Measurements from ENCODE around the gene GGA3. TPM values are rescaled to one million over a fixed set of nuclear protein-coding genes. Genes with fewer than 3 reads are reported as not detected.
"Not testable (repeated sequence)": the region's sequence is repeated elsewhere in the genome, so short reads cannot be mapped to it uniquely, and the experiment has no call there.

The GGA3 gene, protein sequence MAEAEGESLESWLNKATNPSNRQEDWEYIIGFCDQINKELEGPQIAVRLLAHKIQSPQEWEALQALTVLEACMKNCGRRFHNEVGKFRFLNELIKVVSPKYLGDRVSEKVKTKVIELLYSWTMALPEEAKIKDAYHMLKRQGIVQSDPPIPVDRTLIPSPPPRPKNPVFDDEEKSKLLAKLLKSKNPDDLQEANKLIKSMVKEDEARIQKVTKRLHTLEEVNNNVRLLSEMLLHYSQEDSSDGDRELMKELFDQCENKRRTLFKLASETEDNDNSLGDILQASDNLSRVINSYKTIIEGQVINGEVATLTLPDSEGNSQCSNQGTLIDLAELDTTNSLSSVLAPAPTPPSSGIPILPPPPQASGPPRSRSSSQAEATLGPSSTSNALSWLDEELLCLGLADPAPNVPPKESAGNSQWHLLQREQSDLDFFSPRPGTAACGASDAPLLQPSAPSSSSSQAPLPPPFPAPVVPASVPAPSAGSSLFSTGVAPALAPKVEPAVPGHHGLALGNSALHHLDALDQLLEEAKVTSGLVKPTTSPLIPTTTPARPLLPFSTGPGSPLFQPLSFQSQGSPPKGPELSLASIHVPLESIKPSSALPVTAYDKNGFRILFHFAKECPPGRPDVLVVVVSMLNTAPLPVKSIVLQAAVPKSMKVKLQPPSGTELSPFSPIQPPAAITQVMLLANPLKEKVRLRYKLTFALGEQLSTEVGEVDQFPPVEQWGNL
- total RNA-seq, result 24.2 TPM
- long read RNA-seq, full-length matches to known transcripts, result 7 of 35 reads
- long read RNA-seq, partial matches to known transcripts, result 16 of 35 reads
- long read RNA-seq, other reads (novel, unspliced or antisense), result 12 of 35 reads

DNA sequence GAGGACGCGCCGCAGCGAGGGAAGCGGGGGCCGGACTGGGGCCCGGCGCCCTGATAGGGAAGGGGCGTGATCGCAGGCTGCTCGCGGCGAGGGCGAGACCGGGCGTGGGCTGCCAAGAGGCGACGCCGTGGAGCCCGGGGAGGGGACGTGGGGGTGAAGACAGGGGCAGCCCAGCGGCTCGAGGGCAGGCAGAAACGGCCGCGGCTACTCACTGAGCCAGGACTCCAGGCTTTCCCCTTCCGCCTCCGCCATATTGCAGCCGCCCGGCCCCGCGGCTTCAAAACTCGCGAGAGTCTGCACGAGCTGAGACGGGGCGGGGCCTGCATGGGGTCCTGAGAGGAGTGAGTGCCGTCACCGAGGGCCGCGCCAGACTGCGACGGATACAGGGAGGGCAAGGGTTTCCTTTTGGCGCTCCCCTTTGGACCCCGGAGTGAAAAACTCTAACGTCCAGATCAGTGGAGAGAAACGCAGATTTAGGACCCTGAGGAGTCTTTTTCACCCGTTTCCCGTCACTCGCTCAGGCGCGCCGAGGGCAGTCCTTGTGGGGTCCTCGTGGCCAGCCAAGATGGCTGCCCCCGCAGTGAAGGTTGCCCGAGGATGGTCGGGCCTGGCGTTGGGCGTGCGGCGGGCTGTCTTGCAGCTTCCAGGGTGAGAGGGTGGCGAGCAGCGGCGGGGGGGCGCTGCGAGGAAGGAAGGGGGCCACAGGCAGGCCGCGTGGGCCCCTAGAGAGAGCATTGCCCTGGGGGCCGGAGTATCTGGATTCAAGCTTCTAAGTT is at the start of gene GGA3, which contains the start of gene MRPS7:
Gene GGA3, minus strand, starts transcription at position 271 of the 776 bp plus-strand sequence. Its CDS starts 19 bp downstream, at position 252.
Gene MRPS7, plus strand, starts transcription at position 544 of the 776 bp plus-strand sequence. Its CDS starts 22 bp downstream, at position 566.
- intact Hi-C loops (cut with DNase I), result no loop called here
- DNase-seq (ENCODE audit: low spot score), result peak; percentile 98

DNA sequence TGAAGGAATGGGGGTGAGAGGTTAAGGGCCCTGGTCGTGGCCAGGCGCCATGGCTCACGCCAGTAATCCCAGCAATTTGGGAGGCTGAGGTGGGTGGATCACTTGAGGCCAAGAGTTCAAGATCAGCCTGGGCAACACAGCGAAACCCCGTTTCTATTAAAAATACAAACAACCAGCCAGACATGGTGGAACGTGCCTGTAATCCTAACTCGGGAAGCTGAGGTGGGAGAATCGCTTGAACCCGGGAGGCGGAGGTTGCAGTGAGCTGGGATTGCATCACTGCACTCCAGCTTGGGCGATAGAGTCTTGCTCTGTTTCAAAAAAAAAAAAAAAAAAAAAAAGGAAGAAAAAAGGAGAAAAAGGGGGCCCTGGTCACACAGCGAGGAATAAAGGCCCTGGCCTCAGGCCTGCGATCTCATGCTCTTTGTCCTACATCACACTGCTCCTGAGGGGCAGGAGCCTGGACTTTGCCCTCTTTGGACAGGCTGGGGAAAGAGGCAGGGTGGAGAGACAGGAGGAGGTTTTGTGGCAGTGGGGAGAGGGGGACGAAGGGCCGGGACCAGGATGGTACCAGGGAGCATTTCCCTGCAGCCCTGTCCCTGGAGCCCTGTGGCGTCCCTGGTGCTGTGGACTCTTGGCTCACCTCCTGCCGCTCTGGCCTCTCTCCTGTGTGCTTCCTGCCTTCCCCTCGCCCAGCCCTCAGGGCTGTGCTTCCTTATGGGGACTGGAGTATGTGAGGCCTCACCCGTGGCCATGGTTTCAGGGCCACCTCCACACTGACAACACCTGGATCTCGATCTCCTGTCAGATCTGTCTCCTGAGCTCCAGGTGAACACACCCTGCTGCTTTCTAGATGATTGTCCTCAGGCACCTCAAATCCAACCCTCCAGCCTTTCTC is 47.6 kb upstream of the GGA3 start:
- intact Hi-C loops (cut with DNase I), result no loop called here
- DNase-seq (ENCODE audit: low spot score), result no peak

DNA sequence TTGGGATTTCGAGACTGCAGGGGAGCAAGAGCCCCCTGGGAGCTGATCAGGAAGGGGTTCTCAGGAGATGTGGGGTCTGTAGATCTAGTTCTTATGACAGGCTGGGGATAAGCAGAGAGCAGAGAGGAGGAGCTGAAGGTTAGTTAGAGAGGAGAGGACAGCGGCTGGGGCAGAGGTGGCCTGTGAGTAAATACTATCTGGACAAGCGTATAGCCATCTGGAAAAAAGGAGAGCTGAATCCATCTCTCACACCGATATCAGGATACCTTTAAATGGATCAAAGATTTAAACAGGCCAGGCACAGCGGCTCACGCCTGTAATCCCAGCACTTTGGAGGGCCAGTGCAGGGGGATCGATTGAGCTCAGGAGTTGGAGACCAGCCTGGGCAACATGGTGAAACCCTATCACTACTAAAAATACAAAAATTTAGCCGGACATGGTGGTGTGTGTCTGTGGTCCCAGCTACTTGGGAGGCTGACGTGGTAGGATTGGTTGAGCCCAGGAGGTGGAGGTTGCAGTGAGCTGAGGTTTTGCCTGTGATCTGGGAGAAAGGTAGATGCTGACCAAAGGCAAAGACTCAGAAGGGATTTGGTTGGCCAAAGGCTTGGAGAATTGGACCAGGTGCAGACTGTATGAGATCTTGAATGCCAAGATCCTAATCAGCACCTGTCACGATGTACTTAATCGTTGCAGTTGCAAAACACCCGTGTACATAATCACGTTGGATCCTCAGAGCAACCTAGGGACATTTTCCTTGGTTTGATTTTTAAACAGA is 46.7 kb upstream of the GGA3 start:
- DNase-seq (ENCODE audit: low spot score), result no peak
- intact Hi-C loops (cut with DNase I), result no loop called here

DNA sequence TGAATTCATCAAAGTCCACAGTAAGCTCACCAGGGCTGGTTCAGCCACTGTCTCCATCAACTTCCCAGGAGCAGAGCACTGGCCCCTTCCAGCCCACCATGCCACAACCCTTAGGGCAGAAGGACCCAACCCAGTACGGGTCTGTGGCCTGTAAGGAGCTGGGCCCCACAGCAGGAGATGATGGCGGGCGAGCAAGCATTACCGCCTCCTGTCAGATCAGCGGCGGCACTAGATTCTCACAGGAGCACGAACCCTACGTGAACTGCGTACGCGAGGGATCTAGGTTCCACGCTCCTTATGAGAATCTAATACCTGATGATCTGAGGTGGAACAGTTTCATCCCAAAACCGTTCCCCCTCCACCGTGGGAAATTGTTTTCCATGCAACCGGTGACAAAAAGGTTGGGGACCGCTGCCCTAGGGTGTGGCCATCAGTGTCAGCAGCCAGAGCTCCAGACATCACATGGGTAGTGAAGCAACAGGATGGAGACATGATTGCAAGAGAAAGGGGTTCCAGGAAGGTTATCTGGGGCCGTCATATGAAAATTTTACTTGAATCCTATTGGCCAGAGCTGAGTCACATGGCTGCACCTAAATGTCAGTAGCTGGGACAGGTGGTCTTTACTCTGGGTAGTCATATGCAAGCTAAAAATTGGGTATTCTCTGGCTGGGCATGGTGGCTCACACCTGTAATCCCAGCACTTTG is 40.2 kb upstream of the GGA3 start:
- DNase-seq (ENCODE audit: low spot score), result no peak
- intact Hi-C loops (cut with DNase I), result no loop called here

DNA sequence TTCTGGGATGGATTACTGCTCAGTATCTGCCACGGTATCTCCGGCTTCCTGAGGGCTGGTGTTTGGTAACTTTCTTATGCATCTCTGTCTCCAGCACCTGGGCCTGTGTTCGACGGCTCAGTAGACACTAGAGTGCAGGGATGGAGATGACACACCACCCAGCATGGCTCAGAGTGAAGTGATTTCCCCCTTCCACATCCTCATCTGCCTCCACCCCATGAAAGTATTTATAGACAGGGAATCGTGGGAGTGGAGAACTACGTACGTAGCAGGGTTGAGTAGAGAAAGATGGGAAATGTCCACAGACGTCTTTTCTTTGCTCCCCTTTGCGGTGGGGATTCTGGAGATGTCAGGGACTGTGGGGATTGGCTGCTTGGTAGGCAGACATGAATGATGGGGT is 39.6 kb upstream of the GGA3 start:
- DNase-seq (ENCODE audit: low spot score), result no peak
- intact Hi-C loops (cut with DNase I), result no loop called here

DNA sequence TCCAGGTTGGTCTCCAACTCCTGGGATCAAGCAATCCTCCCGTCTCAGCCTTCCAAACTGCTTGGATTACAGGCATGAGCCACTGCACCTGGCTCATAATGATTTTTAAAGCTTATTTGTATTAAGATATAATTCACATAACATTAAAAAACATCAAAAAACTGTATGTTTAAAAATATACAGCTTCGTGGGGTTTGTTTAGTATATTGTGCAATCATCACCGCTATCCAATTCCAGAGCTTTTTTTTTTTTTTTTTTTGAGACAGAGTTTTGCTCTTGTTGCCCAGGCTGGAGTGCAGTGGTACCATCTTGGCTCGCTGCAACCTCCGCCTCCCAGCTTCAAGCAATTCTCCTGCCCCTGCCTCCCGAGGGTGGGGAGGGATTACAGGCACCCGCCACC is 38.9 kb upstream of the GGA3 start:
- intact Hi-C loops (cut with DNase I), result no loop called here
- no peak for DNase-seq (ENCODE audit: low spot score)

DNA sequence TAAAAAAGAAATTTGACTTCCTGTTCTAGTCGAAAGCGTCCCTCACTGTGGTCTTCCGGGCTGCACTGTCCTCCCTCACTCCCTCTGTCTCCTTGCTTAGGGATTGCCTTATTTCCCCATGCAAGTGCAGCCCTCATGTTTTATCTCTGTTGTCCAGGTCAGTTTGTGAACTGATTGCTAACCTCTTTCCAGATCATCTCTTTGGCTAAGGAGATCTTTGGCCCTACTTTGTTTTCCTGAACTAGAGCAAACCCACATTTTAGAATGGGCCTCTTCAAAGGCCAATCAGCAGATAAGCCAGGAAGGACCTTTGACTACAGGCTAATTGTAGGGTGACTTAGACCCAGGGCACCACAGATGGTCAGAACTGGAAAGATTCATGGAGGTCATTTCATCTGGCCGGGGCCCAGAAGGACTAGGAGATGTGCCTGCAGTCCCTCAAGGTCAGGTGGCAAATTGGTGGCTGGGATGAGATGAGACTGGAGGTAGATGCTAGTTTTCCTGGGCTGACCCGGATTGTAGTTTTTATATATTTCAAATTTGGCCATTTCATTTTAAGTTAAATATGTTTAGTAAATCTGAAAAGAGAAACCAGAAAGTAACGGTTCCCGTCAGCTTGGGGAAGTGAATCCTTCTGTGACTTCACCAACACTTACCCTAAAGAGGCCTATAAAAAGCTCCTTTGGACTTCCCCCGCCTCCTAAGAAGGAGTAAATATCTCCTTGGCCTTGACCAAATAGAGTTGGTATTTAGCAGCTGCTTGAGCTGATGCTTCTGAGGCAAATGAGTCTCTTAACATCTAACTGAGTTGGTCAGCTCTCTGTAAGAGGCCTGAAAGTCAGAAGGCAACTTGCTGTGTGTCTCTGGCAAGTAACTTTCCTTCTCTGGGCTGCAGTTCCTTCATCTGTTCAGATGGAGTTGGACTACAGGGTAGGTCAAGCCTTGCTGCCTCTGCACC is 34.1 kb upstream of the GGA3 start:
- intact Hi-C loops (cut with DNase I), result loop anchor here (2.0 kb wide), 1 partner anchor 25 kb away; no protein-coding TSS in a partner anchor
- no peak for DNase-seq (ENCODE audit: low spot score)

DNA sequence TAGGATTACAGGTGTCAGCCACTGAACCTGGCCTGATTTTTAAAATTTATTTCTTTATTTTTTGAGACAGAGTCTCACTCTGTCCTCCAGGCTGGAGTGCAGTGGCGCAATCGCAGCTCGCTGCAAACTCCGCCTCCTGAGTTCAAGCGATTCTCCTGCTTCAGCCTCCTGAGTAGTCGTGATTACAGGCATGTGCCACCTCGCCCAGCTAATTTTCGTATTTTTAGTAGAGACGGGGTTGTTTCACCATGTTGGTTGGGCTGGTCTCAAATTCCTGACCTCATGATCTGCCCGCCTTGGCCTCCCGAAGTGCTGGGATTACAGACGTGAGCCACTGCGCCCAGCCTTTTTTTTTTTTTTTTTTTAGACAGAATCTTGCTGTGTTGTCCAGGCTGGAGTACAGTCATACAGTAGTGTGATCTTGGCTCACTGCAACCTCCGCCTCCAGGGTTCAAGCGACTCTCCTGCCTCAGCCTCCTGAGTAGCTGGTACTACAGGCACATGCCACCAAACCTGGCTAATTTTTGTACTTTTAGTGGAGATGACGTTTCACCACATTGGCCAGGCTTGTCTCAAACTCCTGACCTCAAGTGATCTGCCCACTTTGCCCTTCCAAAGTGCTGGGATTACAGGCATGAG is 31.5 kb upstream of the GGA3 start:
- intact Hi-C loops (cut with DNase I); DNase-seq (ENCODE audit: low spot score): not testable (repeated sequence)

DNA sequence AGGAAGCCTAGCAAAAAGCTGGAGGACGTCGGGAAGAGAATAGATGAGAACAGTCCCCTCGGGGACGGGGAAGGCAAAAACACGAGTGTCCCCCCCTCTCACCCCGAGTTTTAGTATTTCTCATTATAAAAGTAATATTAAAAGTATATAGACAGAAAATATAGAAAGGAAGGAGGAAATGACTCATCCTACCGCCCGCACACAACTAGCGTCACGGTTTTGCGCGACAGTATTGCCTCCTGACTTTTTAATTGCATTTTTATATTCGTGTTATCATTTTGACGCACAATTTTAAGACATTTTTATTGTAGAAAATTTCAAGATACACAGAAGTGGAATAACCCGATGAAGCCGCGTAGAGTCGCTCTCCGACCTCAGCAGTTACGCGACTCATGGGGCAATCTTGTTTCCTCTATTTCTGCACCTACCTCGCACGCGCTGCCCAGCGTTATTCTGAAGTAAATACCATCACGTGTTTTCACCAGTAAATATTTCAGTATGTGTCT is 28.5 kb upstream of the GGA3 start:
- intact Hi-C loops (cut with DNase I), result no loop called here
- no peak for DNase-seq (ENCODE audit: low spot score)

DNA sequence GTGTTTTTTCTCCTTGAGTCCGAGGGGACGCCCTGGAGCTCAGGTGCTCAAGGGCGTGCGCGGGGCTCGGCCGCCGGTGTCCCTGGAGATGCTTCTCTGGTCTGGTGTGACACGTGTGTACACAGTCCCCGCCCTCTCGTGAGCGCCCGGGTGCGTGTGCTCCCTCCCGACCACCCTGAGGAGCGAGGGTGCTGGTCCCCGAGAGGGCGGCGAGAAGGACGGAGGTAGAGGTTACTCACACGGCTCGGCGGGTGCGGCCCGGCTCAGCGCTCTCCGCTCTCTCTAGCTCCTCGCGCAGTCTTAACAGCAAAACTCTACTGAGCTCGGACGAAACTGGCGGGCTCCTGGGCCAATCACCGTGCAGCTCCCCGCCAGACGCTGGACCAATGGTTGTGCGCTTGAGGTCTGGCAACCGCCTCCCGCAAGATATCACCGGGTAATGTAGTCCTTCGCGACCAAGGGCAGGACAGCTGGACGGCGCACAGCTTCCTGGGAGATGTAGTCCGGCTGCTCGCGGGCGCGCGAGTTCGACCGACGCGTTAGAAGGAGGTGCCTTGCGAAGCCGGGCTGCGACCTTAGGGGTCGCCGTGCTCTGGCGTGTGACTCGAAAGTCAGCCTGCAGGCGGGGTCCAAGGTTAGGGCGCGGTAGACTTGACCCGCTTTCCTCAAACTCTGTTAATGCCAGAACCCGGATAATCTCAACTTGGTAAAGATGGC is 27.9 kb upstream of the GGA3 start, which contains the start of gene SLC25A19:
Gene SLC25A19, minus strand, starts transcription at position 319 of the 717 bp plus-strand sequence. CDS start 2,669 bp downstream, outside the sequence.
- DNase-seq (ENCODE audit: low spot score), result peak; percentile 99
- intact Hi-C loops (cut with DNase I), result no loop called here

DNA sequence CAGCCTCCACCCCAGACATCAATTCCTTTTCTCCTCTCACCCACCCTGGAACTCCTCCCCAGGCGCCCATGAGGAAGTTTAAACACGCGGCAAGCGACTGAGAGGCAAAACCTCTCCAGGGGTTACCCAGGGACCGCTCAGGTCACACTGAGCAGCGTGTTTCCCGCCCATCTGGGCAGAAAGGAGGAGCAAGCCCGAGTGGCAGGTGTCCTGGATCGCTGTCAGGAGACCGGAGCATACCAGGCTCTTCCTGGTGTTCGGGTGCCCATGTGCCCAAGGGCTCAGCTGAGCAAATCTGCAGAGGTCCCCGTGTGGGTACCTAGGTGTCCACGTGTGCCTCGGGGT is 27.3 kb upstream of the GGA3 start:
- intact Hi-C loops (cut with DNase I), result no loop called here
- DNase-seq (ENCODE audit: low spot score), result no peak

DNA sequence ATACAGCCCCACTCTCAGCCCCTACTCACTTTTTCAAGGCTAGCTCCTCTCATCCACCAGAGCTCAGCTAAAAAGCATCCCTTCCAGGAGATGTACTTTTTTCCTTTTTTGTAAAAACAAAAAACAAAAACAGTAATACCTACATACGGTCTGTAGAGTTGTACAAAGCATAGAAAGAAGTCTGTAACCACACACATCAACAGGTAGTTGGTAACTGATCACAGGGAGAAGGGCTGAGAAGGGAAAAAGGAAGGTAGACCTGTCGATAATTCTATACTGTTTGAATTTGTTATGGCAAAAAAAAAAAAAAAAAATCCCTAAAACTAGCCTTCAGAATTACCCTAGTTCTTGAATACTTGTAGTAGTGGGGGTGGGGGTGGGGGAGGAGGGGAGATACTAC is 27.0 kb upstream of the GGA3 start:
- DNase-seq (ENCODE audit: low spot score), result no peak
- intact Hi-C loops (cut with DNase I), result no loop called here

DNA sequence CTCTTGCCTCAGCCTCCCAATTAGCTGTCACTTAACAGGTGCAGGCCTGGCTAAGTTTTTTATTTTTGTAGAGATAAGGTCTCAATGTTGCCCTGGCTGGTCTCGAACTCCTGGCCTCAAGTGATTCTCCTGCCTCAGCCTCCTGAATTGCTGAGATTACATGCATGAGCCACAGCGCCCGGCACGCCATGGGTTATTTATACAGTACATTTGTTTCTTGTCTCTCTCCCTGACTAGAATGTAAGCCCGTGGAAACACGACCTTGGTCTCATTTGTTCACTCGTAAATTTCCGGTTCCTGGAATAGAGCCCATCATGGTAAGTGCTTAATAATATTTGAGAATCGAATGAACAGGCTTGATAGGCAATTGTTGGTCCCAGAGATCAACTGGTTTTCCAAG is 25.8 kb upstream of the GGA3 start:
- intact Hi-C loops (cut with DNase I), result no loop called here
- no peak for DNase-seq (ENCODE audit: low spot score)

DNA sequence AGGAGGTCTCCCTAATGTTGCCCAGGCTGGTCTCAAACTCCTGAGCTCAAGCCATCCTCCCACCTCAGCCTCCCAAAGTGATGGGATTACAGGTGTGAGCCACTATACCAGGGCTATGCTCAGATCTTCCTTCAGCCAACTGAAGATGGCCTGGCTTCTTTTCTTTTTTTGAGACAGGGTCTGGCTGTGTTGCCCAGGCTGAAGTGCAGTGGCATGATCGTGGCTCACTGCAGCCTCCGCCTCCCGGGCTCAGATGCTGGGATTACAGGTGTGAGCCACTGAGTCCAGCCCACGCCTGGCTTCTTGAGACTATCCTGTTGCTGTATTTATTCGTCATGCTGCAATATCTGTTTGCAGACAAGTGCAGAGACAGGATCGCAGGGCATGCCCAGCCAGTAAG is 23.7 kb upstream of the GGA3 start:
- DNase-seq (ENCODE audit: low spot score), result no peak
- intact Hi-C loops (cut with DNase I), result no loop called here

DNA sequence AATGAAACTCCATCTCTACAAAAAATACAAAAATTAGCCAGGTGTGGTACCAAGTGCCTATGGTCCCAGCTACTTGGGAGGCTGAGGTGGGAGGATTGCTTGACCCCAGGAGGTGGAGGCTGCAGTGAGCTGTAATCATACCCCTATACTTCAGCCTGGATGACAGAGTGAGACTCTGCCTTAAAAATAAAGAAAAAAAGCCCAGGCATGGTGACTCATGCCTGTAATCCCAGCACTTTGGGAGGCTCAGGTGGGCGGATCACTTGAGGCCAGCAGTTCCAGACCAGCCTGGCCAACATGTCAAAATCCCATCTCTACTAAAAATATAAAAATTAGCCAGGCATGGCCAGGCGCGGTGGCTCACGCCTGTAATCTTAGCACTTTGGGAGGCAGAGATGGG is 18.8 kb upstream of the GGA3 start:
- intact Hi-C loops (cut with DNase I); DNase-seq (ENCODE audit: low spot score): not testable (repeated sequence)
